HG02759 (cell line): Measurements from ENCODE around the gene SEC24B.
"Not testable (repeated sequence)": the region's sequence is repeated elsewhere in the genome, so short reads cannot be mapped to it uniquely, and the experiment has no call there.

Experiments used
- ATAC-seq: cut with Tn5 transposase; IDR thresholded peaks from one replicate; pipeline ENCODE4 v1.9.1; 2021; ENCODE audit warnings: mild to moderate bottlenecking, moderate library complexity; ENCODE audit not compliant: unreplicated experiment

SEC24B gene

DNA sequence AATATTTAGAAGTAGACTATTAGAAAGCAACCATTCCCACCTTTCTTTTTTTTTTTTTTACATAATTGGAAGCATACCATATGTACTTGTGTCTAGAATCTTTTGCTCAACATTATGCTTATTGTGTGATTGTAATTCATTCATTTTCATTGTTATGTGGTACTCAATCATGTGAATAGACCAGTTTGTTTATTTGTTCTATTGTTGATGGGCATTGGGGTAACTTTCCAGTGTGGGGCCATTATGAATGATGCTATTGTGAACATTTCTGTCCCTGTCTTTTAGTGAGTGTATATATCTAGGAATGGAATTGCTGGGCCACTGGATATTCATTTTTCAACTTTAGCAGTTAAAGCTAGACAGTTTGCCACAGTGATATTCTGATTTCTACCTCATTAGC, 63.9 kb downstream of the SEC24B start:
- ATAC-seq: no peak

DNA sequence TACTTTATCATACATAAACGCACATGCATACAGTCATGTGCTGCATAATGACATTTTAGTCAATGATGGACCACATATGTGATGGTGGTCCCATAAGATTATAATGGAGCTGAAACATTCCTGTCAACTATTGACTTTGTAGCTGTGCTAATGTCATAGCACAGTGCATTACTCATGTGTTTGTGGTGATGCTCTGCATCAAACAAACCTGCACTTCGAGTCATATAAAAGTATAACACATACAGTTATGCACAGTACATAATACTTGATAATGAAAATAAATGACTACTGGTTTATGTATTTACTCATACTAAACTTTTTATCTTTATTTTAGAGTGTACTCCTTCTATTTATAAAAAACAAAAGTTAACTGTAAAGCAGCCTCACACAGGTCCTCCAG, 65.9 kb downstream of the SEC24B start:
- ATAC-seq: no peak

DNA sequence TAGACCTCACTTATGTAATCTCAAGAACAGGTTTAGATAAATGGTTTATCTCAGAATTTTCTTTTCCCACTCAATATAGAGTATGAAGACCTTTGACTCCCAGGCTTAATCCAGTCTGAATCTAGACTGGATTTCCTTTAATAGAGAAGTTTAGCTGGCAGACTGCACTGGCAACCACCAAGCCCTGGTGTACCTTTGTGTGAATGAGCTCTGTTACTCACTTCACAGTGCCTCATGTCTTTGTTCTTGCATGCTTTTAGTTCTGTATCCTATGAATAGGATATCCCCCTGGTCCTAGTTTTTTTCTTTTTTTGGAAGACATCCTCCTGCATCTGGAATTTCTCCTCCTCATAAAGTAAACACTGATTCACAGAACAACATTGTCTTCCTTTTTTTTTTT, 73.3 kb downstream of the SEC24B start:
- ATAC-seq: no peak

DNA sequence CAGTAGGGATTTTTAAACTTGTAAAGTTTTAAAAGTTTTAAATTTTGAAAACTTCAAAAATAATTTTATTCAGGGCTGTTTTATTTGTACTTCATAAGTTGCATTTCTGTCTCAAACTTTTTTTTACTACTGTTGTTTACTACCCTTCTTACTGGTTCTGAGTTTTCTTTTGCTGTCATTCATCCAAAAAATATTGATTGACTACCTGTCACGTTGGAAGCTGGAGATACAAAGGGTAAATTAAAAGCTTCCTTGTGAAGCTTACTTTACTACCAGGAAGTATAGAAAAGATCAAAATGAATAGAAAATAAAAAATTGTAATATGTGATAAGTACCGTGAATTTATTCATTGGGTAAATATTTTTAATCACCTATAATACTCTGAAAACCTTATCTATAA, 77.1 kb downstream of the SEC24B start:
- ATAC-seq: no peak

DNA sequence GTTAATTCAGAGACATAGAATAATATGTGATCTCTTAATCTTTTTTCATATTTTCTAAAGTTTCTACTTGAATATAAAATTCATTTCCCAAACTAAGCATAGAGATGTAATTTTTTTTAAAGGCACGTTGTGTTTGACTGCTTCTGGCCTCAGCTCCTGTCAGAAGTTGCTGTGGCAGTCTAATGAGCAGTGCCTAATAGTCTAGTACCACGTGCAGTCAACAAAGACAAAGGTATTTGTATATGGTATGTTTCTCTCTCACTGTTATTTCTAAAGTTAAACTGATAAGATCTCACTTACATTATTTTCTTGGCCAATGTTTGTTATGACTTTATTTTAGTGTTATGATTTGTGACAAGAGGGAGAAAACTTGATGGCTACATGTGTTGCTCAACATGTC, 77.8 kb downstream of the SEC24B start:
- no peak for ATAC-seq

DNA sequence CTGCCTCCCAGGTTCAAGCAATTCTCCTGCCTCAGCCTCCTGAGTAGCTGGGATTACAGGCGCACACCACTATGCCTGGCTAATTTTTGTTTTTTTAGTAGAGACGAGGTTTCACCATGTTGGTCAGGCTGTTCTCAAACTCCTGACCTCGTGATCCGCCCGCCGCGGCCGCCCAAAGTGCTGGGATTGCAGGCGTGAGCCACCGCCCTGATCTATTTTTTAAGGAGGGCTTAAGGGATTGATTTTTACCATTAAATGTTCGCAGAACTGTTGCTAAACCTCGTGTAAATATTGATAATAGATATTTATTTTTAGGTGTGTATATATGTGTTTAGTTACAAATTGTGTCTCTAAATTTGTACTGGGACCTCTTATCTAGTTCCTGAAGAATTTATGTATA, 79.8 kb downstream of the SEC24B start:
- not testable (repeated sequence) for ATAC-seq

DNA sequence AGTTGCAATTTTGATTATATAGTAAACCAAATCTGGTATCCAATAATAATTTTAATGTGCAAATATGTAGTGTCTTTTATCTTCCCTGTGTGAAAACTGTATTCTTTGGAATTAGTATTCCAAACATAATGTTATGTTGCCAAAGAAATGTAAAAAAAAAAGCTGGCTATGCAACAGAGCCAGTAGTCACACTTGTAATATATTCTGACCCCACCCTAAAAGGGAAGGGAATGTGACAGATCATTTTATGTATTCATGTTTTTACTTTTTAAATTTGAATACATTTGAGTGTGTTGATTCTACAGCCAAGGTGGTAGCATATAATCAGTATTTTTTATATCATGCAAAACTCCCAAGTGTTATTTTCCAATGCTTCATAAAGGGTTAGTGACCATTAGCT, 98.6 kb downstream of the SEC24B start:
- ATAC-seq: no peak

DNA sequence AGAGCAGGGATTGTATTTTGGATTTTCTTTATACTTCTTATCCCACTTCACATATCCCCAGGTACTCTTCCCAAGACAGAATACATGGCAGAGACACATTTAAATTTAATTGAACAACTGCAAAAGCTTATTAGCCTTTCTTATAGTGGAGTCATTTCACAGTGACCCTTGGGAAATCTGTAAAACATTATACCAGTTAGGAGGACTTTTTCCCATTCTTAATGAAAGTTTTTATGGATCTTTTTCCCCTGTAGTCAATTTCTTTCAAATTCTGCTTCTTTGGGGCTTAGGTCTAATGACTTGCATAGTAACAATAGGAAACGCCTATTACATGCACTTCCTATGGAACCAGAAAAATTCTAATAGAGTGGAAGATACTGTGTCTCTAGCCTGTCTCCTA, 111.8 kb downstream of the SEC24B start:
- ATAC-seq: no peak

DNA sequence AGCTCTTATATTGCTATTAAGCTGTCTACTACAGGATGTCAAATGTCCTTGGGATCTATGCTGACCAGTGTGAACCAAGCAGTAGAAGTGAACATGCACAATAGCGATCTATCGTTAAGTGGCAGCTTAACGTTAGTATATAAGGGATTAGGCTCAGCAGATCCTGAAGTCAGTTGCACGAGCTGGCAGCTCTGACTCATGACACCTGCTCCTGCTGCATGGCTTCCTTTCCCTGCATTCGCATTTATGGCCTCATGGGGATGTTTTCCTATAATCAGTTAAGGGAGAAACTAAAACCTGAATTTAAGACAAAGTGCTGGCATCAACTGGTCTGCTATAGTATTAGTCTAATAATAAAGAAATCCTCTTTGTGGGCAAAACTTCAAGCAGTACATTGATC, 113.8 kb downstream of the SEC24B start:
- no peak for ATAC-seq

DNA sequence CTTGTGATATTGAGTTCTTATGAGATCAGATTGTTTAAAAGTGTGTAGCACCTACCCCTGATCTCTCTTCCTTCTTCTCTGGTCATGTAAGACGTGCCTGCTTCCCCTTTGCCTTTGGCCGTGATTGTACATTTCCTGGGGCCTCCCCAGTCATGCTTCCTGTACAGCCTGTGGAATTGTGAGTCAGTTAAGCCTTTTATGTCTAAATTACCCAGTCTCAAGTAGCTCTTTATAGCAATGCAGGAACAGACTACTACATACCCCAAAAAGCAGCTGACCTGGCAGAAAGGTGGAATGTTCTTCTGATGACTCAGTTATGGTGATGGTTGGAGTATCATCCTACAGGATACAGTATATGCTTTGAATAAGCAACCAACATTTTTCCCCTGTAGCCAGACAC, 115.0 kb downstream of the SEC24B start:
- no peak for ATAC-seq

DNA sequence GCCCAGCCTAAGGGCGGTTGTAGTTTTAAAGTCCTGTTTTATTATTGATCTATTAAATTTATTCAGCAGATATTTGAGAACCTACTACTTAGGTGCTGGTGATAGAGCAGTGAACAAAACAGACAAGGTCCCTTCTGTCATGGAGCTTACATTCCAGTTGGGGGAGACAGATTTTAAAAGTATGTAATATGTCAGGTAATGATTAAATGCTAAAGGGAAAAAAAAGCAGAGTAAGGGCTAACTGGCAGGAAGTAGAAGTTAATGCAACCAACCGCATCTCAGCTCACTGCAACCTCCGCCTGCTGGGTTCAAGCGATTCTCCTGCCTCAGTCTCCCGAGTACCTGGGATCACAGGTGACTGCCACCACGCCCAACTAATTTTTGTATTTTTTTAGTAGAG, 118.6 kb downstream of the SEC24B start:
- ATAC-seq: no peak

DNA sequence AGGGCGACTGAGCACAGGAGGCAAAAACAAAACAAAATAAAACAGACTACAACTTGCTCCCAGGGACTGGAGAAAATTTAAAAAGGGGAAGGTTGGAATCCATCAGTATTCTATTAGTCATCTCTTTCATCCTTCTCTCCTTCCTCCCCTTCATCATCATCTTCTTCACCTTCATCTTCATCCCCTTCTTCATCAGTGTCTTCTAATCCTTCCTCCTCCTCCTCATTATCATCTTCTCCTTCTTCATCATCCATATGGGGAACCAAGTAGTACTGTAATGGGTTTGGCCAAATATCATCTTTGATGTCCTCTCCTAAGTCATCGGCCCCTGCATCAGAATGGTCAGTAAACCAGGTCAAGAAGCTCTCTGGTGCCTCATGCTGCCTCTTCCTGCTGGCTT, 119.5 kb downstream of the SEC24B start:
- no peak for ATAC-seq

DNA sequence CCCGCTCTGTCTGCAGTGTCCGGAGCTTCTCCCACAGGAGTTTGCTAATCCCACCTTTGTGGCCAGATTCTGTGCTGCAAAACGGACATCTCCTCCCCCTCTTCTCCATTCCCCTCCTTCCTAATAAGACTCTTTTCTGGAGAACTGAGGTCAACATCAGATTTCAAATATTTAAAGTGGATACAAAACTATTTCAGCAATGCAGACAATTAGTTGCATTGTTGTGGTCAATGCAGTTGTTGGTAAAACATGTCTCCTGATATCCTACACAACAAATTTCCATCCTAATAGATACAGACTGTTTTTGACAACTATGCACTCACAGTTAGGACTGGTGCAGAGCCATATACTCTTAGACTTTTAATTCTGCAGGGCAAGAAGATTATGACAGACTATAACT, 121.4 kb downstream of the SEC24B start:
- no peak for ATAC-seq

DNA sequence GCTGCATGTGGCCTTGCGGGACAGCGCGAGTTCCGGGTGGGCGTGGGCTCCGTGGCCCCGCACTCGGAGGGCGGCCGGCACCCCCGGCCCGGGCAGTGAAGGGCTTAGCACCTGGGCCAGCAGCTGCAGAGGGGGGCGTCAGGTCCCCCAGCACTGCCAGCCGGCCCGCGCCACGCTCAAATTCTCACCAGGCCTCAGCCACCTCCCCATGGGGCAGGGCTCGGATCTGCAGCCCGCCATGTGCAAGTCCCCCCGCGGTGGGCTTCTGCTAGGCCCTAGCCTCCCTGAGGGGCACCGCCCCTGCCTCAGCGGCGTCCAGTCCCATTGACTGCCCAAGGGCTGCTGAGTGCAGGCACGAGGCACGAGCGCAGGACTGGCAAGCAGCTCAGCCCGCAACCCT, 123.8 kb downstream of the SEC24B start:
- no peak for ATAC-seq

DNA sequence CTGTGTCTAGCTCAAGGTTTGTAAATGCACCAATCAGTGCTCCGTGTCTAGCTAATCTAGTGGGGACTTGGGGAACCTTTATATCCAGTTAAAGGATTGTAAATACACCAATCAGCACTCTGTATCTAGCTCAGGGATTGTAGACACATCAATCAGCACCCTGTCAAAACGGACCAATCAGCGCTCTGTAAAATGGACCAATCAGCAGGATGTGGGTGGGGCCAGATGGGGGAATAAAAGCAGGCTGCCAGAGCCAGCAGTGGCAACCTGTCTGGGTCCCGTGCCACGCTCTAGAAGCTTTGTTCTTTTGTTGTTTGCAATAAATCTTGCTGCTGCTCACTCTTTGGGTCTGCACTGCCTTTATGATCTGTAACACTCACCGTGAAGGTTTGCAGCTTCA, 124.5 kb downstream of the SEC24B start:
- ATAC-seq: not testable (repeated sequence)

DNA sequence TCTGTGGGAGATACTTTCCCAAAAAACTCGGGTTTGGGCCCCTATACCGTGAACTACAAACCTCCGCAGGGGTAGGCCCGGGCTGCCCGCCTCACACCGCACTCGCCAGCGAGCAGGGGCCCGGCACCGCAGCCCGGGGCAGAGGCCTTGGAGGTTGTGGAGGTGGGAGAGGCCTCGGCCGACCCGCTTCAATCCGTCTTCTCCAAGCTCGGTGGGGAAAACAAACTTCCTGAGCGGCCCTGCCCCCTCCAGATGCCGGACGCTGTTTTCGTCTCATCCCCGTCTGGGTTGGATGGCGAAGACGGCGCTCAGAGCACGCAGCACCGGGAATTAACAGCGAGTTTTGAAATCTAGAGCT, 126.0 kb downstream of the SEC24B start:
- peak; percentile 25 for ATAC-seq

DNA sequence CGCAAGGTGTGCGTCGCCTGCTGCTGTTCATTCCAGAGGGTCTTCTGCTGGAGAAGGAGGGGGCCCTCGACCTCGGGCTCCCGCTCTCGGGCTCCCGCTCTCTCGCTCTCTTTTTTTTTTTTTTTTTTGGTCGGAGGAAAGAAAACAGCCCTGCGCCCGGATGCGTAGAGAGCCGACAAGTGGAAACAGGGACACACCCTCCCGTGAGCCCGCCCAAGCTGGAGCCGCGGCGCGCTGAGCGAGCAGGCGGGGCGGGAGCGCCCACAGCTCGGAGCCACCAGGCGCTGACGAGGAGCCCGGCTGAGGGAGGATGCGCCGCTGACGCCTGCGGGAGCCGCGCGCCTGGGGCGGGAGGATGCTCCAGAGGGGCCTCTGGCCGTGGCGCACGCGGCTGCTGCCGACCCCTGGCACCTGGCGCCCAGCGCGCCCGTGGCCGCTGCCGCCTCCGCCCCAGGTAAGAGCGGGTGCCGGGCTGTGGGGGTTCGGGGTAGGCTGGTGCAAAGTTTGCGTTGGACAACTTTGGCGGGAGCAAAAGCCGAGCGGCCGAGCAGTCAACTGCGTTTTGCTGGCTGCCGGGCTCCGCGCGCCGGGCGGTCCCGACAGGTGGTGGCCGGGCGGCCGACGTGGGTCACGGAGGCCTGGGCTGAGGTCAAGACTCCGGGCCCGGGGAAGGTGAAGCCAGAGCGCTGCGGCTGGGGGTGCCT, 126.5 kb downstream of the SEC24B start, which contains the start of gene MCUB:
Gene MCUB, plus strand, starts transcription at position 264 of the 704 bp plus-strand sequence. Its CDS starts 92 bp downstream, at position 356.
- ATAC-seq: peak; percentile 91

DNA sequence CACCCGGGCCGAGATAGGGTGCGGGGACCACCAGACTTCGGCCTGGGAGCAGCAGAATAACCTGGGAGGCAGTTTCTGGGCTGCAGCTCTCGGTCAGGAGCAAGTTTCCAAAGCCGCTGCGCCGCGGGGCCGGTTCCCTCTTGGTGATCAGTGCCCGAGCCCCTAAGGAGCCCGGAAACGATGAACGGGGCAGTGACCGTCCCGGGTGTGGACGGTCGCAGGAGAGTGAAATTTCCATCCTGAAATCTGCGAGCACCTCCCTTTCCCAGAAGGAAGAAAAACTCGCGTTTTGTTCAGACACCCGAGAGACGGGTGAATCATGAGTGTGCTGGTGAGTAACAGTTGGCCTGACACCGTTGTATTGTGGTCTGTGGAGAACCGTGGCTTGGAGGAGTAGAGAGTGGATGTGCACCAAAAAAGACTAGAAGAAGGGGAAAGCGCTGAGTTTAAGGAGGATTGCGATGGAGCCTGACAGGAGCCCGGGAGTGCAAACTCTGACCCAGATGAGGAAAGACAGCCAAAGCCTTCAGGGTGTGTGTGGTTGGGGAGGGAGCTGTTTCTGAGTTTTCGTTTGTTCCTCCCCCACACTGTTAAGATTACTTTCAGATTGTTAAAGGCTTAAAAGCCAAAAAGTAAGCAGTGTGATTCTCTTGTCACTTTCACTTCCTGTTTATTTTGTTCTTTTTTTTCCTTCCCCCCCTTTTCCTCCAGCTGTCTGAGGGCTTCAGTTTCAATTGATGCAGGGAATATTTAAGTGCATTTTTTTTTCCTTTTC, 127.3 kb downstream of the SEC24B start:
- peak; percentile 55 for ATAC-seq

DNA sequence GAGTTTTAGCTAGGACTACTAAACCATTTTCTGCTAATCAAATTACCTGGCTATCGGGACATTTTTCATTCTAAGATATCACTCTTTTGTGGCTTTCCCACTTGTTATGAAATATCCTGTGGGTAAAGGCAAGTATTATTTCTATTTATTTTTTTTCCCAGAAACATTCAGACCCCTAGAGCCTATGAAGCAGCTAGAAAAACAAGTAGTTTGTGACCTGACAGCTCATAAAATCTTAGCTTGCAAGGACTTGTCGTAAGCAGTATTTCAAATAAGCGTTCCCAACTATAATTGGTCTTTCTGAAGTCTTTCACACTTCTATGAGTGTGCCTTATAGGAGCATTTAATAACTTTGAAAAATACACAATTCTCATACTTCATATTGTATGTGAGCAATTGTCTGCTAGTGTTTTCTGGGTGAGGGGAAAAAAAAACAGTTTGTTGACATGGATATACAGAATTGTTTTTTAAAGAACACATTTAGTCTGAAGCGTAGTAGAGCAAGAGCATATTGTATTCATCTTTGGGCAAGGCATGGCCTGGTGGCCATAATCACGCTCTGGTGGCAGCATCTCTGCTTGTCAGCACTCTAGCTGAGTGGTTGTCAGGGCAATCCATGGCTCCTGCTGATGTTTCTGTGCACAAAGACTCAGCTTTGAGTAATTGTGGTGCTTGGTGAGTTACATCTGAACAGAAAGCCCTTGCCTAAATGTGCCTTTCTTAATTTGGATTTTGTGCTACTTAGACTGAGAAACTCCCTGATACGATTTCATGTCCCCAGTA, 129.0 kb downstream of the SEC24B start:
- ATAC-seq: no peak

DNA sequence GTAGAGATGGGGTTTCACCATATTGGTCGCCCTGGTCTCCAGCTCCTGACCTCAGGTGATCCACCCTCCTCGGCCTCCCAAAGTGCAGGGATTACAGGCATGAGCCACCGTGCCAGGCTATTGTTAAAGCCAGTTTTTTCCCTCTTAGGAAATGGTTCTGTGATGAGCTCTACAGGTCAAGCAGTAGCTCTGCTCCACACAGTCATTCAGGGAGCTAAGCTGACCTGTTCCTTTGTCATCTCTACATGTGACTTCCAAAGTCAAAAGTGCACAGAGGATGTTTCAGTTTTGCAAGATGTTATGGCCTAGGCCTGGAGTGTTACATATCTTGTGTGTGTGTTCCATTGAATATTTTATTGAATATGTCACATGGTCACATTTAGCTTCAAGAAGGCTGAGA, 137.9 kb downstream of the SEC24B start:
- ATAC-seq: no peak

DNA sequence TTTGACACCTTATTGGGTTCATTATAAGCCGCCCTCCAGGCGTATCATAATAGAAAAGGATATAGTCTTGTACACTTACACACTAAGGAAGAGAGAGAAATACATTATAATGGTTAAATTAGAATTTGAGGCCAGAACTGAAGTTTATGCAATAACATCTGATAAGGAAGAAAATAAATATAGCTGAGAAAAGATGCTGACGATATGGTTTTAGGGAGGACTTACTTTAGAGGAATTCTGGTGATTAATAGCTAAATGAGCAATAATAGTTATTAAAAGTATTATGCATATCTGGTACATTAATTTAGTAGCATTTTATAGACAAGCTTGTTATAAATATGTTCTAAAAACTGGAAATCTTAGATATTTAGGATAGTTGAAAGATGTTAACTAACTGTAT, 138.5 kb downstream of the SEC24B start:
- ATAC-seq: no peak

DNA sequence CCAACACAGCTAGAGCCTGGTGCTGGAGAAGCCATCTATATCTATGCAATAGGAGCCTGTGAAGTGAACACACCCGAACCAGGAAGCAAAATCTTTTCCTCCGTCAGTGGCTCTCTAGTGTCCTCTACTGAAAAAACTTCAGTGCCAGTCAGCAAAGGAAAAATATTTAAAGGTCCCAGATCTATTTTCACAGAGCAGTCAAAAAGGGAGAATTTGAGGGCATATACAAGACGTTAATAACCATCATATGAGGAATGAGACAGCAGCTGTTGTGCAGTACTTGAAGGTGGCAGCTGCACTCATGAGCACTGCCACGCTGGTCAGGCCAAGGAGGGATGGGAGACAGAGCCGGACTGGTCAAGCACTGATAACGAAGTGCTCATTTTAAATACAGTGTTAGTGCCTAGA, 140.8 kb downstream of the SEC24B start:
- ATAC-seq: no peak
